GM12878 (cell line): ENCODE data around the gene TUBD1. TPM values are rescaled to one million over a fixed set of nuclear protein-coding genes. Genes with fewer than 3 reads are reported as not detected.

Experiments
- ATAC-seq: fragments of 200-7000 bp; cut with Tn5 transposase; 3 replicates; pipeline ENCODE4 v1.9.1; 2020; ENCODE audit warnings: mild to moderate bottlenecking, moderate library complexity
- BruUV-seq: library from RNA; stranded (reverse); fragments of 400-500 nt; replicated peaks from 2 replicates; lab custom pipeline; 2021; lab: Mats Ljungman, UMichigan
- CTCF ChIA-PET: fragments of 300-600 bp; sonication (Branson Sonifier 250); formaldehyde crosslinking; extraction: SDS; loops from one replicate; lab custom pipeline; 2021; ENCODE audit warnings: inconsistent platforms; lab: Yijun Ruan, JAX
- POLR2A ChIA-PET: fragments of 350-600 bp; formaldehyde crosslinking; extraction: SDS; loops from one replicate; lab custom pipeline; 2021; ENCODE audit warnings: inconsistent platforms; lab: Charles Lee
- RAD21 ChIA-PET: fragments of 300-600 bp; sonication (Branson Sonifier 250); formaldehyde crosslinking; loops from one replicate; lab custom pipeline; 2023; ENCODE audit warnings: antibody characterized with exemption; ENCODE audit not compliant: unreplicated experiment; lab: Charles Lee
- SMC1A ChIA-PET: fragments of 300-600 bp; sonication (Branson Sonifier 250); formaldehyde crosslinking; loops from one replicate; lab custom pipeline; 2023; ENCODE audit not compliant: unreplicated experiment, uncharacterized antibody; lab: Charles Lee
- DNase-seq: peaks from one replicate; pipeline ENCODE4 v3.0.0-alpha.2; 2011; ENCODE audit warnings: low read depth, low spot score
- FAIRE-seq: peaks from 3 replicates; lab custom pipeline; 2011; peaks lifted over from hg19 to GRCh38; lab: Jason Lieb, UNC
- H2AFZ ChIP-seq: 2 replicates; pipeline ENCODE4 v1.6.0; 2011; ENCODE audit warnings: low read depth, low read length, control low read depth; ENCODE audit not compliant: control insufficient read depth
- H3K27ac ChIP-seq: 2 replicates; pipeline ENCODE4 v1.5.1; 2011; ENCODE audit warnings: control low read depth; ENCODE audit not compliant: control insufficient read depth, insufficient read depth
- H3K27me3 ChIP-seq, 2 experiments: replicated peaks in 1 of 2; 2 replicates each; pipeline versions ENCODE4 v1.6.0 to v1.6.1; 2011; ENCODE audit warnings: low read length in 1 of 2; ENCODE audit not compliant: control insufficient read depth in 2 of 2, insufficient read depth in 2 of 2
- H3K36me3 ChIP-seq, 2 experiments: 2 replicates each; pipeline ENCODE4 v1.5.1; 2011; ENCODE audit warnings: low read length in 1 of 2; ENCODE audit not compliant: control insufficient read depth in 2 of 2, insufficient read depth in 2 of 2
- H3K4me1 ChIP-seq: 2 replicates; pipeline ENCODE4 v1.6.1; 2011; ENCODE audit warnings: mild to moderate bottlenecking, low read length, moderate library complexity, mixed read lengths; ENCODE audit not compliant: control insufficient read depth, insufficient read depth
- H3K4me2 ChIP-seq: 2 replicates; pipeline ENCODE4 v1.6.0; 2011; ENCODE audit warnings: control low read depth; ENCODE audit not compliant: control insufficient read depth, insufficient read depth
- H3K4me3 ChIP-seq: fragments of 200-600 bp; sonication (generic); 2 replicates; pipeline ENCODE4 v1.5.1; 2016
- H3K79me2 ChIP-seq: 2 replicates; pipeline ENCODE4 v1.6.0; 2011; ENCODE audit warnings: low read length; ENCODE audit not compliant: control insufficient read depth, insufficient read depth
- H3K9ac ChIP-seq: 2 replicates; pipeline ENCODE4 v1.8.0; 2011; ENCODE audit warnings: low read length, control low read depth, mixed read lengths; ENCODE audit not compliant: control insufficient read depth, insufficient read depth
- H3K9me3 ChIP-seq: replicated peaks from 3 replicates; pipeline ENCODE4 v1.5.1; 2011; ENCODE audit warnings: mild to moderate bottlenecking, low read length; ENCODE audit not compliant: control insufficient read depth, insufficient read depth
- H4K20me1 ChIP-seq: 2 replicates; pipeline ENCODE4 v1.6.0; 2011; ENCODE audit not compliant: control insufficient read depth, insufficient read depth
- BMI1 ChIP-seq: fragments of 450-650 bp; IDR thresholded peaks from 2 replicates; pipeline ENCODE4 v1.6.1; 2016; ENCODE audit warnings: mild to moderate bottlenecking, moderate library complexity, borderline replicate concordance
- CEBPZ ChIP-seq: fragments of 150-350 bp; IDR thresholded peaks from 2 replicates; pipeline ENCODE4 v1.6.1; 2016; ENCODE audit warnings: low read depth, low read length
- FOXM1 ChIP-seq: IDR thresholded peaks from 2 replicates; pipeline ENCODE4 v1.6.1; 2012; ENCODE audit warnings: low read depth, mild to moderate bottlenecking, inconsistent platforms, low read length, moderate library complexity
- MTA3 ChIP-seq: IDR thresholded peaks from 2 replicates; pipeline ENCODE4 v1.6.1; 2012; ENCODE audit warnings: low read length, inconsistent platforms, borderline replicate concordance
- MYB ChIP-seq: fragments of 150-350 bp; IDR thresholded peaks from 2 replicates; pipeline ENCODE4 v1.6.1; 2014; ENCODE audit warnings: mild to moderate bottlenecking, low read depth, low read length, borderline replicate concordance
- NFXL1 ChIP-seq: fragments of 450-650 bp; IDR thresholded peaks from 2 replicates; pipeline ENCODE4 v1.6.1; 2017; ENCODE audit warnings: antibody characterized with exemption, mild to moderate bottlenecking, borderline replicate concordance
- PML ChIP-seq: IDR thresholded peaks from 2 replicates; pipeline ENCODE4 v1.6.1; 2012; ENCODE audit warnings: low read length, inconsistent platforms
- POLR2AphosphoS5 ChIP-seq: IDR thresholded peaks from 2 replicates; pipeline ENCODE4 v1.6.1; 2011; ENCODE audit warnings: mild to moderate bottlenecking, low read length, inconsistent platforms
- RELA ChIP-seq: fragments of 450-650 bp; IDR thresholded peaks from 2 replicates; pipeline ENCODE4 v1.8.0; 2014; ENCODE audit warnings: borderline replicate concordance; ENCODE audit not compliant: partially characterized antibody
- SMAD5 ChIP-seq: IDR thresholded peaks from 2 replicates; pipeline ENCODE4 v1.6.1; 2016; ENCODE audit warnings: antibody characterized with exemption, low read depth
- SP1 ChIP-seq: IDR thresholded peaks from one replicate; pipeline ENCODE4 v1.6.1; 2011; ENCODE audit warnings: low read depth, low read length
- ZNF207 ChIP-seq: fragments of 450-650 bp; IDR thresholded peaks from 2 replicates; pipeline ENCODE4 v1.6.1; 2014; ENCODE audit warnings: antibody characterized with exemption, mild to moderate bottlenecking, borderline replicate concordance
- ZZZ3 ChIP-seq: IDR thresholded peaks from 2 replicates; pipeline ENCODE4 v1.6.1; 2011; ENCODE audit warnings: low read depth; ENCODE audit not compliant: control insufficient read depth, insufficient read length
- WGBS: methylation state at CpG from one replicate; pipeline ENCODE4 v1.1.6; 2016; ENCODE audit warnings: low lambda C conversion rate; ENCODE audit not compliant: insufficient replicate concordance, insufficient coverage; ENCODE audit errors: missing lambda C conversion rate; 5-methylcytosine and 5-hydroxymethylcytosine counted together
- in situ Hi-C: fragments of 300-500 bp; cut with MboI; formaldehyde crosslinking; loops from 9 replicates; pipeline ENCODE4 v1.14.3; 2018; ENCODE audit warnings: mixed read lengths
- intact Hi-C: fragments of 100-400 bp; cut with micrococcal nuclease; formaldehyde crosslinking; loops from one replicate; pipeline ENCODE4 v1.14.2; 2022; ENCODE audit not compliant: unreplicated experiment
- polyA plus RNA-seq, 11 experiments: library from polyadenylated mRNA; depleted of rRNA in 4 of 11; unstranded in 6 of 11; stranded (reverse) in 5 of 11; fragments of >200 nt; fragmentation: Nextera tagmentation in 4 of 11; fragmentation: Illumina TruSeq in 1 of 11; extraction: Ambion mirVana in 4 of 11; extraction: Trizol in 1 of 11; gene quantifications; 1 replicate in 1 of 11; 2 replicates in 10 of 11; pipeline versions ENCODE4 v1.2.1 to v1.2.3, GENCODE V29; 2011 to 2016; ENCODE audit warnings: inconsistent platforms in 2 of 11, missing spikeins in 2 of 11, low read depth in 1 of 11
- total RNA-seq, 4 experiments: library from RNA; depleted of rRNA in 3 of 4; stranded (reverse); fragments of >200 nt in 3 of 4; fragmentation: Illumina TruSeq in 1 of 4; extraction: Trizol in 1 of 4; gene quantifications; 2 replicates each; pipeline versions ENCODE4 v1.2.1 to v1.2.3, GENCODE V29; 2013 to 2021
- TF ChIP-seq, protein P1 (sequence below): fragments of 450-650 bp; IDR thresholded peaks from 2 replicates; pipeline ENCODE4 v1.6.1; 2017; ENCODE audit warnings: mild to moderate bottlenecking, moderate library complexity
- TF ChIP-seq, protein P2 (sequence below): IDR thresholded peaks from 2 replicates; pipeline ENCODE4 v1.6.1; 2011; ENCODE audit warnings: borderline replicate concordance, low read depth, mild to moderate bottlenecking, moderate library complexity, mixed read lengths, low read length; ENCODE audit not compliant: insufficient read depth; ENCODE audit errors: extremely low read length

Gene TUBD1
- total and polyA plus RNA-seq, 10 of the 15 experiments (the other 5 are each of a cell fraction or from before 2014, with no cell fraction given) = 5.3 to 10.8 (median 8.3) TPM

- WGBS = 30% methylated on average over 3 of the region's 3 CpGs
- ChIA-PET POLR2A (interaction anchor here (0.7 to 12.0 kb wide), 7 partner anchors 13 to 69 kb away, joined by 3 to 332 read pairs (median 4); no protein-coding TSS in a partner anchor), CTCF (interaction anchor here (0.5 to 7.9 kb wide), 7 partner anchors 17 to 394 kb away, joined by 3 to 75 read pairs (median 11); no protein-coding TSS in a partner anchor), RAD21 (interaction anchor here (1.2 to 11.5 kb wide), 8 partner anchors 8 to 77 kb away, joined by 3 to 223 read pairs (median 80); no protein-coding TSS in a partner anchor), SMC1A (interaction anchor here (0.7 to 15.2 kb wide), 10 partner anchors 9 to 78 kb away, joined by 3 to 250 read pairs (median 32); no protein-coding TSS in a partner anchor)
- H3K9ac ChIP-seq = peak overlapping the region; percentile 62
- peak overlapping the region; percentile 95; the same call in 1 of the 2 replicates for H3K4me2 ChIP-seq
- H2AFZ ChIP-seq = no peak overlapping the region
- peaks cover 87% of the 10 kb centered on the region for H3K4me1 ChIP-seq
- H3K79me2 ChIP-seq = peaks cover 53% of the 10 kb centered on the region
- no peak for FAIRE-seq
- no peak overlapping the region for H3K4me3 ChIP-seq
- in situ Hi-C loops (loop anchor here (10.0 kb wide), 1 partner anchor 1495 kb away; no protein-coding TSS in a partner anchor), intact Hi-C loops (no loop called here)
- no peaks in the 10 kb centered on the region for H3K36me3 ChIP-seq
- H3K27ac ChIP-seq = peak overlapping the region; percentile 98
- ATAC-seq = peak; percentile 2; the same call in 2 of the 3 replicates
- no peaks in the 10 kb centered on the region for H4K20me1 ChIP-seq
- no peaks in the 10 kb centered on the region for H3K27me3 ChIP-seq
- no peak for DNase-seq
- BruUV-seq = no TSS peak
- H3K9me3 ChIP-seq = no peaks in the 10 kb centered on the region
- TF ChIP-seq NFXL1 (peak; percentile 19; the same call in 1 of the 2 replicates), PML (0 out of 2 replicates have a peak, but pooled peaks have one; percentile 5), ZZZ3 (no peak), MTA3 (no peak), SMAD5 (peak; percentile 16; the same call in 1 of the 2 replicates), ZNF207 (no peak), RELA (no peak), SP1 (no peak), MYB (no peak), CEBPZ (no peak), POLR2AphosphoS5 (no peak), BMI1 (no peak), FOXM1 (no peak)
- TF ChIP-seq, protein P1, sequence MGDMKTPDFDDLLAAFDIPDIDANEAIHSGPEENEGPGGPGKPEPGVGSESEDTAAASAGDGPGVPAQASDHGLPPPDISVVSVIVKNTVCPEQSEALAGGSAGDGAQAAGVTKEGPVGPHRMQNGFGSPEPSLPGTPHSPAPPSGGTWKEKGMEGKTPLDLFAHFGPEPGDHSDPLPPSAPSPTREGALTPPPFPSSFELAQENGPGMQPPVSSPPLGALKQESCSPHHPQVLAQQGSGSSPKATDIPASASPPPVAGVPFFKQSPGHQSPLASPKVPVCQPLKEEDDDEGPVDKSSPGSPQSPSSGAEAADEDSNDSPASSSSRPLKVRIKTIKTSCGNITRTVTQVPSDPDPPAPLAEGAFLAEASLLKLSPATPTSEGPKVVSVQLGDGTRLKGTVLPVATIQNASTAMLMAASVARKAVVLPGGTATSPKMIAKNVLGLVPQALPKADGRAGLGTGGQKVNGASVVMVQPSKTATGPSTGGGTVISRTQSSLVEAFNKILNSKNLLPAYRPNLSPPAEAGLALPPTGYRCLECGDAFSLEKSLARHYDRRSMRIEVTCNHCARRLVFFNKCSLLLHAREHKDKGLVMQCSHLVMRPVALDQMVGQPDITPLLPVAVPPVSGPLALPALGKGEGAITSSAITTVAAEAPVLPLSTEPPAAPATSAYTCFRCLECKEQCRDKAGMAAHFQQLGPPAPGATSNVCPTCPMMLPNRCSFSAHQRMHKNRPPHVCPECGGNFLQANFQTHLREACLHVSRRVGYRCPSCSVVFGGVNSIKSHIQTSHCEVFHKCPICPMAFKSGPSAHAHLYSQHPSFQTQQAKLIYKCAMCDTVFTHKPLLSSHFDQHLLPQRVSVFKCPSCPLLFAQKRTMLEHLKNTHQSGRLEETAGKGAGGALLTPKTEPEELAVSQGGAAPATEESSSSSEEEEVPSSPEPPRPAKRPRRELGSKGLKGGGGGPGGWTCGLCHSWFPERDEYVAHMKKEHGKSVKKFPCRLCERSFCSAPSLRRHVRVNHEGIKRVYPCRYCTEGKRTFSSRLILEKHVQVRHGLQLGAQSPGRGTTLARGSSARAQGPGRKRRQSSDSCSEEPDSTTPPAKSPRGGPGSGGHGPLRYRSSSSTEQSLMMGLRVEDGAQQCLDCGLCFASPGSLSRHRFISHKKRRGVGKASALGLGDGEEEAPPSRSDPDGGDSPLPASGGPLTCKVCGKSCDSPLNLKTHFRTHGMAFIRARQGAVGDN = peak; percentile 15; the same call in 1 of the 2 replicates
- TF ChIP-seq, protein P2, sequence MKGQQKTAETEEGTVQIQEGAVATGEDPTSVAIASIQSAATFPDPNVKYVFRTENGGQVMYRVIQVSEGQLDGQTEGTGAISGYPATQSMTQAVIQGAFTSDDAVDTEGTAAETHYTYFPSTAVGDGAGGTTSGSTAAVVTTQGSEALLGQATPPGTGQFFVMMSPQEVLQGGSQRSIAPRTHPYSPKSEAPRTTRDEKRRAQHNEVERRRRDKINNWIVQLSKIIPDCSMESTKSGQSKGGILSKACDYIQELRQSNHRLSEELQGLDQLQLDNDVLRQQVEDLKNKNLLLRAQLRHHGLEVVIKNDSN = no peak
Observed at GRCh38 chr17:59830007-59830630, 62.6 kb downstream of the TUBD1 start.
